ENCODE results near the gene CTSH. TPM values are rescaled to one million over a fixed set of nuclear protein-coding genes. Genes with fewer than 3 reads are reported as not detected.

Gene CTSH
- total RNA-seq, 4 donors from 2014 or later, result 65.5 to 101 (median 76.6) TPM

DNA sequence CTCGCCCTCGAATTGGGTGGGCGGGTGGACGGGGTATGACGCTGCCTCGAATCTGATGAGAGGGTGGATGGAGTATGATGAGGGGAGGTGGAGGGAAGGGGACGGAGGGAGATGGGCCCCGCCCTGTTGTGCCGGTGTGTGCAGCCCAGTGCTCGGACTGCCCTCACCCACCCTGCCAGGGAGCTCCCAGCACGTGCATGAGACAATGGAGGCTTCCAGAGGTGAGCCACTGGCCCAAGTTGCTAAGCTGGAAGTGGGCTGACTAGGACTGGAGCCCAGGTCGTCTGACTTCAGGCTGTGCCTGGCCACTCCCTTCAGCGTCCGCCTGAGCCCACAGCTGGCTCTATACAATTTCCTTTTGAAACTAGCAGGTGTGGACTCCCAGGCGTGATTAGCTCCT is 47.0 kb upstream of the CTSH start:
- Histone ChIP-seq H3K4me3 (no peak overlapping the region), H3K9me3 (no peaks in the 10 kb centered on the region), H3K4me1 (peaks cover 0 to 44% (median 8%) of the 10 kb centered on the region in 3 donors), H3K27me3 (no peaks in the 10 kb centered on the region), H3K27ac (no peak overlapping the region), H3K36me3 (no peaks in the 10 kb centered on the region)
- 80% methylated on average over 2 to 5 of the region's 15 CpGs for WGBS, 2 donors (ENCODE audit: low coverage in 1 of 2)
- TF ChIP-seq POLR2AphosphoS5 (IDR thresholded peaks at IDR 0.05) (no peak), POLR2A (IDR thresholded peaks at IDR 0.05) (no peak), EP300 (IDR thresholded peaks at IDR 0.05) (no peak)
- TF ChIP-seq, protein P1, sequence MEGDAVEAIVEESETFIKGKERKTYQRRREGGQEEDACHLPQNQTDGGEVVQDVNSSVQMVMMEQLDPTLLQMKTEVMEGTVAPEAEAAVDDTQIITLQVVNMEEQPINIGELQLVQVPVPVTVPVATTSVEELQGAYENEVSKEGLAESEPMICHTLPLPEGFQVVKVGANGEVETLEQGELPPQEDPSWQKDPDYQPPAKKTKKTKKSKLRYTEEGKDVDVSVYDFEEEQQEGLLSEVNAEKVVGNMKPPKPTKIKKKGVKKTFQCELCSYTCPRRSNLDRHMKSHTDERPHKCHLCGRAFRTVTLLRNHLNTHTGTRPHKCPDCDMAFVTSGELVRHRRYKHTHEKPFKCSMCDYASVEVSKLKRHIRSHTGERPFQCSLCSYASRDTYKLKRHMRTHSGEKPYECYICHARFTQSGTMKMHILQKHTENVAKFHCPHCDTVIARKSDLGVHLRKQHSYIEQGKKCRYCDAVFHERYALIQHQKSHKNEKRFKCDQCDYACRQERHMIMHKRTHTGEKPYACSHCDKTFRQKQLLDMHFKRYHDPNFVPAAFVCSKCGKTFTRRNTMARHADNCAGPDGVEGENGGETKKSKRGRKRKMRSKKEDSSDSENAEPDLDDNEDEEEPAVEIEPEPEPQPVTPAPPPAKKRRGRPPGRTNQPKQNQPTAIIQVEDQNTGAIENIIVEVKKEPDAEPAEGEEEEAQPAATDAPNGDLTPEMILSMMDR (IDR thresholded peaks at IDR 0.05), result no peak
- ATAC-seq, result no peak

DNA sequence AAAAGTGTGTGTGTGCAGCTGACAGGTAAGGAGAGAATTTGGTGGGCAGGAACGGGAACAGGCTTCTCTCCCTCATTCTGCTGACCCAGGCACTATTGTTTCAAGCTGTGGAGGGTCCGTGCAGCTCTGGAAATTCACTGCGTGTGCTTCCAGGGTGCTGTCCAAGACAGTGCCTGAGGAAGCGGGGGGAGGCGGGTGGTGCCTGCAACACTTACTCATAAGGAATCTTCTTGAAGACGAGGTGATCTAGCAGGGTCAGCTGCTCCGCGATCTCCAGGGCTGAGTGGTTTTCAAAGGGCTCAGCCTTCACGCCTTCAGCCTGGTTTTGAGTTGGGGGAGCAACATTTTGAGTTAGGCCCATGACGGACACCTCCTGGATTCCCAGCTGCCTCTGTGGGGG is 46.6 kb upstream of the CTSH start:
- ATAC-seq, result no peak
- peak overlapping the region in 1 of 4 donors; percentile 63 for H3K27ac ChIP-seq

DNA sequence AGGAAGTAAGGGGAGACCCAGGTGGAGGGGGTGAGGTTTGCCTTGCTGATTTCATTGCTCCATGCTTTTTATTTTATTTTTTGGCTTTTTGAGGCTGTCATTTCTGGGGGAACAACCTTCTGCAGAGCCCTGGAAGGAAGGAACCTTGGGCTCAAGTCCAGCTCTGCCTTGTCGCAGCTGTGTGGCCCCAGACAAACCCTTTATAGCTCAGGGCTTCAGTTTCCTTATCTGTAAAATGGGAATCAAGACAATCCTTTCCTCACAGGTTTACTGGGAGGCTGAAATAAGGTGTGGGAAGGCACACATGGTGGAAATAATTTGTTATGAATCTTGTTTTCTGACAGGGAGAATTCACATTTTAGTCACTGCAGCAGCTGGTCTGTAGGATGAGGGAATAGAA is 45.4 kb upstream of the CTSH start:
- 40% methylated on average over 1 of the region's 1 CpG; no CpG with 5 or more reads in 1 of the 2 donors for WGBS, 2 donors (ENCODE audit: low coverage in 1 of 2)
- peaks cover 0 to 44% (median 8%) of the 10 kb centered on the region in 3 donors for H3K4me1 ChIP-seq
- peak overlapping the region in 1 of 4 donors; percentile 63 for H3K27ac ChIP-seq
- H3K36me3 ChIP-seq, result no peaks in the 10 kb centered on the region
- H3K9me3 ChIP-seq, result no peaks in the 10 kb centered on the region
- ATAC-seq, result no peak
- H3K27me3 ChIP-seq, result no peaks in the 10 kb centered on the region
- no peak for TF ChIP-seq POLR2A (IDR thresholded peaks at IDR 0.05)
- TF ChIP-seq EP300 (IDR thresholded peaks at IDR 0.05), result no peak
- TF ChIP-seq, protein P1 (IDR thresholded peaks at IDR 0.05), result no peak
- no peak for TF ChIP-seq POLR2AphosphoS5 (IDR thresholded peaks at IDR 0.05)
- H3K4me3 ChIP-seq, result no peak overlapping the region

More for the DNA sequence above, 46.6 kb upstream of the CTSH start:
- 62 to 90% methylated on average over 2 to 4 of the region's 10 CpGs for WGBS, 2 donors (ENCODE audit: low coverage in 1 of 2)
- H3K27me3 ChIP-seq, result no peaks in the 10 kb centered on the region
- H3K9me3 ChIP-seq, result no peaks in the 10 kb centered on the region
- no peak overlapping the region for H3K4me3 ChIP-seq
- no peaks in the 10 kb centered on the region for H3K36me3 ChIP-seq
- TF ChIP-seq, protein P1 (IDR thresholded peaks at IDR 0.05), result no peak
- TF ChIP-seq EP300 (IDR thresholded peaks at IDR 0.05), result no peak
- no peak for TF ChIP-seq POLR2A (IDR thresholded peaks at IDR 0.05)
- no peak for TF ChIP-seq POLR2AphosphoS5 (IDR thresholded peaks at IDR 0.05)
- peaks cover 0 to 44% (median 8%) of the 10 kb centered on the region in 3 donors for H3K4me1 ChIP-seq

DNA sequence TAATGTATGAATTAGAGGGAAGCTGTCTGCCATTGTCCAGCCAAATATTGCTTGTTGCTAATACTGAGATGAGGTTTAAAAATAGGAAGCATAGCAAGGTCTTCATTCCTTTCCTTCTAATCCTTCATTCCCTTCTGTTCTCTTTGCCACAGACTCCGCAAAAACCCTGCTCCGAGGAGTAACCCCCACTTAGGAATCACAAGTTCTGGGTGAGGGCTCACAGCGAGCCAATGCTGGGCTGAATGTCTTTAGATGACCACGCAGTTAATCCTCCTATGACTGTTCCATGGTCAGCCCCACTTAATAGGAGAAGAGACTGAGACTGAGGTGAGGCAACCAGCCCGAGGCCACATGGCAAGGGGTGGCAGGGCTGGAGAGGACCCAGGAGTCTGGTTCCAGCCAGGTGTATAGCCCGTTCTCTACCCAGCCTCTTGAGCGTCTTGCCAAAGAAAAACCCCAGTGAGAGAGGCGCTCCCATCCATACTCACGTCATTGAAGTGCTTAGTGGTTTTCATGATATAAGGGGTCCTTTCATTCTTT is 44.9 kb upstream of the CTSH start:
- TF ChIP-seq, protein P1 (IDR thresholded peaks at IDR 0.05), result no peak
- TF ChIP-seq POLR2AphosphoS5 (IDR thresholded peaks at IDR 0.05) (no peak), EP300 (IDR thresholded peaks at IDR 0.05) (no peak), POLR2A (IDR thresholded peaks at IDR 0.05) (no peak)

DNA sequence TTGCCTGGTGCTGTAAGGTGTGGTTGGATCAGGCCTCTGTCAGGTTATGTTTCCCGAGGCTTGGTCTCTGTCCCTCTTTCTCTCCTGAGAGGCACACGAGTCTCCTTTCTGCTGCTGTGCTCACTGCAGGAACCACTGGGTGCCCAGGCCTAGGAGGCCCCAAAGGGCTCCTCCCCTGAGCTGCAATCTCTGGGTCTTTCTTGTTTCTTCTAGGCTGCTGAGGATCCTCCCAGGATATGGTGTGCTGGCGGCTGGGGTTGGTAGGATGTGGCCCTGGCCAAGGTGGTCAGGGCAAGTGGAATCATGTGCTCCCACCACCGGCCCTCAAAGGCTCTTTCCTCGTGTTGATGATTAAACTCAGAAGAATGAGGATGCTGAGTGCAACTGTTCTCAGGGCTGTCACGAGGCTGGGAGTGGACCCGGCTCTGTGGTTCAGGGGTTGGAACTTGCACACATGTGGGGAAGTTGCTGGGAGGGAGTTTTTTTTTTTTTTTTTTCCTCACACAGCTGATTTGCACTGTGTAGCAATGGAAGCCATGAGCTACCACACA is 43.6 kb upstream of the CTSH start:
- peak overlapping the region in 3 of 4 donors; percentile 37 to 63 (median 61) for H3K27ac ChIP-seq
- WGBS, 2 donors (ENCODE audit: low coverage in 1 of 2), result 10 to 86% methylated on average over 1 to 5 of the region's 7 CpGs

More for the DNA sequence above, 44.9 kb upstream of the CTSH start:
- Histone ChIP-seq H3K9me3 (no peaks in the 10 kb centered on the region), H3K36me3 (no peaks in the 10 kb centered on the region), H3K4me3 (no peak overlapping the region), H3K27ac (peak overlapping the region in 3 of 4 donors; percentile 49 to 63 (median 61)), H3K4me1 (peaks cover 0 to 44% (median 8%) of the 10 kb centered on the region in 3 donors), H3K27me3 (no peaks in the 10 kb centered on the region)
- 82 to 91% methylated on average over 2 to 5 of the region's 9 CpGs for WGBS, 2 donors (ENCODE audit: low coverage in 1 of 2)
- ATAC-seq, result no peak

More for the DNA sequence above, 43.6 kb upstream of the CTSH start:
- peaks cover 0 to 47% (median 8%) of the 10 kb centered on the region in 3 donors for H3K4me1 ChIP-seq
- H3K36me3 ChIP-seq, result no peaks in the 10 kb centered on the region
- H3K27me3 ChIP-seq, result no peaks in the 10 kb centered on the region
- H3K4me3 ChIP-seq, result no peak overlapping the region
- peak; percentile 92 for ATAC-seq
- no peaks in the 10 kb centered on the region for H3K9me3 ChIP-seq
- peak; percentile 31 for TF ChIP-seq POLR2AphosphoS5 (IDR thresholded peaks at IDR 0.05)
- TF ChIP-seq, protein P1 (IDR thresholded peaks at IDR 0.05), result no peak
- TF ChIP-seq EP300 (IDR thresholded peaks at IDR 0.05), result no peak

Measured in gastroesophageal sphincter (tissue), 4 donors.